ENCODE data around the gene DDAH1. TPM values are rescaled to one million over a fixed set of nuclear protein-coding genes. Genes with fewer than 3 reads are reported as not detected.

Gene DDAH1
- total and polyA plus RNA-seq, 9 donors, result 3.3 to 32.3 (median 11.7) TPM

DNA sequence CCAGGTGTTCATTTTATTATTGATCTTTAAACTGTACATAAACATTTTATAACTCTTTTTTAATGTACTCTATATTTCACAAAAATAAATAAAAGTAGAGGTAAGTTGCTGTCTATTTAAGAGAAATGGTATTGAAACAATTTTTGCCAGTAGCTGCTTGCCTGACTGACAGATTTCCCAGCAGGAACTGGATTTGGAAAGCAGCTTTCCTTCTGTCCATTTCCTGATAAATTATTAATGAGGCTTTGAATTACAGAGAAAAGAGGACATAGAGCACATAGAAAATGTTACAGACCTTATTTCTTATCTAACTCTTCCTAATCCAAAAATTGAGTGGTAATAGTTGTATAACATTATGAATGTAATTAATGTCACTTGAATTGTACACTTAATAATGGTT lies 108.8 kb downstream of the DDAH1 start:
- Histone ChIP-seq H3K9me3 (no peaks in the 10 kb centered on the region), H3K27me3 (no peaks in the 10 kb centered on the region), H3K36me3 (no peaks in the 10 kb centered on the region), H3K27ac (no peak overlapping the region), H3K4me3 (no peak overlapping the region), H3K4me1 (ENCODE audit: insufficient read depth) (peaks cover 2% of the 10 kb centered on the region)
- intact Hi-C loops (cut with DNase I), result no loop called here
- TF ChIP-seq POLR2A (IDR thresholded peaks at IDR 0.05), result no peak
- TF ChIP-seq, protein P1, sequence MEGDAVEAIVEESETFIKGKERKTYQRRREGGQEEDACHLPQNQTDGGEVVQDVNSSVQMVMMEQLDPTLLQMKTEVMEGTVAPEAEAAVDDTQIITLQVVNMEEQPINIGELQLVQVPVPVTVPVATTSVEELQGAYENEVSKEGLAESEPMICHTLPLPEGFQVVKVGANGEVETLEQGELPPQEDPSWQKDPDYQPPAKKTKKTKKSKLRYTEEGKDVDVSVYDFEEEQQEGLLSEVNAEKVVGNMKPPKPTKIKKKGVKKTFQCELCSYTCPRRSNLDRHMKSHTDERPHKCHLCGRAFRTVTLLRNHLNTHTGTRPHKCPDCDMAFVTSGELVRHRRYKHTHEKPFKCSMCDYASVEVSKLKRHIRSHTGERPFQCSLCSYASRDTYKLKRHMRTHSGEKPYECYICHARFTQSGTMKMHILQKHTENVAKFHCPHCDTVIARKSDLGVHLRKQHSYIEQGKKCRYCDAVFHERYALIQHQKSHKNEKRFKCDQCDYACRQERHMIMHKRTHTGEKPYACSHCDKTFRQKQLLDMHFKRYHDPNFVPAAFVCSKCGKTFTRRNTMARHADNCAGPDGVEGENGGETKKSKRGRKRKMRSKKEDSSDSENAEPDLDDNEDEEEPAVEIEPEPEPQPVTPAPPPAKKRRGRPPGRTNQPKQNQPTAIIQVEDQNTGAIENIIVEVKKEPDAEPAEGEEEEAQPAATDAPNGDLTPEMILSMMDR (IDR thresholded peaks at IDR 0.05), result no peak
- no peak for DNase-seq

DNA sequence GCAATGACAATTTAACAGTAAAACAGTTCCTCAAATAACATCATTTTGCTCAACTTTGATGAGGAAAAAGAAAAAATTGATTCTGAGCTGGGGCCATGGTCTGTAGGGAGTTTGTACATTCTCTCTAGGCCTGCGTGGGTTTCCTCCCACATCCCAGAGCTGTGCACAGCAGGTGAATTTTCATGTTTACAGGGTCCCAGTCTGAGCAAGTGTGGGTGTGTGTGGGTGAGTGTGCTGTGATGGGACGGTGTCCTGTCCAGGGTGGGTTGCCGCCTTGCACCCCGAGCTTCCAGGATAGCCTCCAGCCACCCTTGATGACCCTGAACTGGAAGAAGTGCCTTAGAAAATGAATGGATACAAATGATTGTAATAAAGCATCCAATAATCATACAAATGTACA lies 112.9 kb downstream of the DDAH1 start:
- intact Hi-C loops (cut with DNase I), result no loop called here
- no peak for DNase-seq
- H3K36me3 ChIP-seq, result no peaks in the 10 kb centered on the region

GRCh38 chr1:85351202-85351828 lies 113.6 kb downstream of the DDAH1 start:
- Histone ChIP-seq H3K9me3 (no peaks in the 10 kb centered on the region), H3K27ac (no peak overlapping the region), H3K36me3 (no peaks in the 10 kb centered on the region), H3K4me3 (no peak overlapping the region), H3K27me3 (no peaks in the 10 kb centered on the region), H3K4me1 (ENCODE audit: insufficient read depth) (peaks cover 2% of the 10 kb centered on the region)
- no peak for DNase-seq
- 95 to 96% (median 96%) methylated on average over 3 of the region's 3 CpGs for WGBS, 3 donors
- intact Hi-C loops (cut with DNase I), result no loop called here
- TF ChIP-seq, protein P1 (IDR thresholded peaks at IDR 0.05), result no peak
- no peak for TF ChIP-seq POLR2A (IDR thresholded peaks at IDR 0.05)
- no peak for TF ChIP-seq EP300 (IDR thresholded peaks at IDR 0.05)

More for the DNA sequence above, 112.9 kb downstream of the DDAH1 start:
- H3K4me3 ChIP-seq, result no peak overlapping the region
- TF ChIP-seq POLR2A (IDR thresholded peaks at IDR 0.05) (no peak), EP300 (IDR thresholded peaks at IDR 0.05) (no peak)
- TF ChIP-seq, protein P1 (IDR thresholded peaks at IDR 0.05), result no peak
- H3K4me1 ChIP-seq (ENCODE audit: insufficient read depth), result peaks cover 2% of the 10 kb centered on the region
- 89 to 95% (median 95%) methylated on average over 4 of the region's 4 CpGs for WGBS, 3 donors
- no peaks in the 10 kb centered on the region for H3K27me3 ChIP-seq
- no peaks in the 10 kb centered on the region for H3K9me3 ChIP-seq
- H3K27ac ChIP-seq, result no peak overlapping the region

- no peak for DNase-seq
- no peak for TF ChIP-seq EP300 (IDR thresholded peaks at IDR 0.05)
- TF ChIP-seq POLR2A (IDR thresholded peaks at IDR 0.05), result no peak
- TF ChIP-seq, protein P1 (IDR thresholded peaks at IDR 0.05), result no peak
- 59 to 69% (median 67%) methylated on average over 3 of the region's 3 CpGs for WGBS, 3 donors
- Histone ChIP-seq H3K4me3 (no peak overlapping the region), H3K4me1 (ENCODE audit: insufficient read depth) (peaks cover 2% of the 10 kb centered on the region), H3K36me3 (no peaks in the 10 kb centered on the region), H3K27me3 (no peaks in the 10 kb centered on the region), H3K9me3 (no peaks in the 10 kb centered on the region), H3K27ac (no peak overlapping the region)
- intact Hi-C loops (cut with DNase I), result no loop called here
These were observed 115.7 kb downstream of the DDAH1 start for GRCh38 chr1:85349224-85349623.

All from ovary (tissue), 9 donors.